Panc1 (cell line): ENCODE results near the gene ATP8B1. TPM values are rescaled to one million over a fixed set of nuclear protein-coding genes. Genes with fewer than 3 reads are reported as not detected.

Experiments
- ATAC-seq: fragments of 200-7000 bp; cut with Tn5 transposase; 2 replicates; pipeline ENCODE4 v1.9.1; 2020; ENCODE audit warnings: mild to moderate bottlenecking, moderate library complexity
- BruUV-seq: library from RNA; stranded (reverse); fragments of 400-500 nt; replicated peaks from 2 replicates; lab custom pipeline; 2021; lab: Mats Ljungman, UMichigan
- CTCF ChIA-PET: fragments of 300-600 bp; sonication (Branson Sonifier 250); formaldehyde crosslinking; loops from one replicate; lab custom pipeline; 2022; ENCODE audit warnings: antibody characterized with exemption; lab: Charles Lee
- POLR2A ChIA-PET: fragments of 300-600 bp; sonication (Branson Sonifier 250); formaldehyde crosslinking; loops from one replicate; lab custom pipeline; 2022; ENCODE audit warnings: antibody characterized with exemption; lab: Charles Lee
- DNase-seq: peaks from one replicate; pipeline ENCODE4 v3.0.0-alpha.2; 2010; ENCODE audit warnings: low read depth, low spot score
- H3K27ac ChIP-seq: 2 replicates; pipeline ENCODE4 v1.5.1; 2011; ENCODE audit warnings: mild to moderate bottlenecking, low read length, inconsistent platforms
- H3K27me3 ChIP-seq: fragments of 200-500 bp; sonication (Bioruptor generic); 2 replicates; pipeline ENCODE4 v1.6.0; 2014; ENCODE audit warnings: low read length, inconsistent platforms; ENCODE audit not compliant: control insufficient read depth, insufficient read depth
- H3K36me3 ChIP-seq: fragments of 200-500 bp; sonication (Bioruptor generic); 2 replicates; pipeline ENCODE4 v1.5.1; 2014; ENCODE audit warnings: inconsistent platforms, mild to moderate bottlenecking, low read length, moderate library complexity; ENCODE audit not compliant: control insufficient read depth, insufficient read depth
- H3K4me1 ChIP-seq: 2 replicates; pipeline ENCODE4 v1.5.1; 2011; ENCODE audit warnings: inconsistent platforms, mild to moderate bottlenecking, low read length, moderate library complexity; ENCODE audit not compliant: control insufficient read depth, insufficient read depth
- H3K4me3 ChIP-seq, 2 experiments: 2 replicates each; pipeline ENCODE4 v1.5.1; 2011 to 2012; ENCODE audit warnings: low read depth in 2 of 2, low read length in 2 of 2, mild to moderate bottlenecking in 2 of 2, inconsistent platforms in 1 of 2, moderate library complexity in 1 of 2
- H3K9me3 ChIP-seq: fragments of 200-500 bp; sonication (Bioruptor generic); 2 replicates; pipeline ENCODE4 v1.5.1; 2014; ENCODE audit warnings: low read depth, mild to moderate bottlenecking, inconsistent platforms, low read length, moderate library complexity; ENCODE audit not compliant: control insufficient read depth, insufficient read depth
- POLR2AphosphoS5 ChIP-seq: IDR thresholded peaks from 2 replicates; pipeline ENCODE4 v1.6.1; 2012; ENCODE audit warnings: mild to moderate bottlenecking, low read depth, low read length, moderate library complexity
- SIN3A ChIP-seq: IDR thresholded peaks from 2 replicates; pipeline ENCODE4 v1.6.1; 2012; ENCODE audit warnings: low read depth, mild to moderate bottlenecking, low read length, moderate library complexity, borderline replicate concordance; ENCODE audit not compliant: insufficient read depth
- TCF7L2 ChIP-seq: IDR thresholded peaks from 2 replicates; pipeline ENCODE4 v1.6.1; 2011; ENCODE audit warnings: mild to moderate bottlenecking, low read depth, low read length, inconsistent platforms
- in situ Hi-C: cut with HindIII; loops from 2 replicates; pipeline ENCODE4 v1.10.0; 2016; ENCODE audit warnings: low sequenced_read_pairs, low pct_unique_long_range_greater_than_20kb
- intact Hi-C: fragments of 100-400 bp; cut with micrococcal nuclease; formaldehyde crosslinking; loops from one replicate; pipeline ENCODE4 v1.10.0; 2022; ENCODE audit not compliant: unreplicated experiment
- total RNA-seq: library from RNA; stranded (reverse); gene quantifications from one replicate; pipeline ENCODE4 v1.2.1, GENCODE V29; 2021; ENCODE audit not compliant: unreplicated experiment
- TF ChIP-seq, protein P1 (sequence below): fragments of 450-650 bp; IDR thresholded peaks from 2 replicates; pipeline ENCODE4 v1.5.1; 2017; ENCODE audit warnings: mild to moderate bottlenecking
- TF ChIP-seq, protein P2 (sequence below), 2 experiments: IDR thresholded peaks; 2 replicates each; pipeline ENCODE4 v1.6.1; 2011 to 2012; ENCODE audit warnings: low read depth in 2 of 2, control low read depth in 1 of 2, low read length in 1 of 2, mild to moderate bottlenecking in 1 of 2, moderate library complexity in 1 of 2; ENCODE audit not compliant: insufficient read depth in 1 of 2

ATP8B1 gene
- total RNA-seq, 1 experiment from 2014 or later, result 12.5 TPM

GRCh38 chr18:57831597-57832377, 28.7 kb upstream of the ATP8B1 start:
- Histone ChIP-seq H3K27me3 (no peaks in the 10 kb centered on the region), H3K9me3 (no peaks in the 10 kb centered on the region), H3K4me1 (no peaks in the 10 kb centered on the region), H3K36me3 (no peaks in the 10 kb centered on the region), H3K4me3 (no peak overlapping the region), H3K27ac (no peak overlapping the region)
- TF ChIP-seq TCF7L2, result no peak
- no peak for TF ChIP-seq SIN3A
- TF ChIP-seq, protein P1, sequence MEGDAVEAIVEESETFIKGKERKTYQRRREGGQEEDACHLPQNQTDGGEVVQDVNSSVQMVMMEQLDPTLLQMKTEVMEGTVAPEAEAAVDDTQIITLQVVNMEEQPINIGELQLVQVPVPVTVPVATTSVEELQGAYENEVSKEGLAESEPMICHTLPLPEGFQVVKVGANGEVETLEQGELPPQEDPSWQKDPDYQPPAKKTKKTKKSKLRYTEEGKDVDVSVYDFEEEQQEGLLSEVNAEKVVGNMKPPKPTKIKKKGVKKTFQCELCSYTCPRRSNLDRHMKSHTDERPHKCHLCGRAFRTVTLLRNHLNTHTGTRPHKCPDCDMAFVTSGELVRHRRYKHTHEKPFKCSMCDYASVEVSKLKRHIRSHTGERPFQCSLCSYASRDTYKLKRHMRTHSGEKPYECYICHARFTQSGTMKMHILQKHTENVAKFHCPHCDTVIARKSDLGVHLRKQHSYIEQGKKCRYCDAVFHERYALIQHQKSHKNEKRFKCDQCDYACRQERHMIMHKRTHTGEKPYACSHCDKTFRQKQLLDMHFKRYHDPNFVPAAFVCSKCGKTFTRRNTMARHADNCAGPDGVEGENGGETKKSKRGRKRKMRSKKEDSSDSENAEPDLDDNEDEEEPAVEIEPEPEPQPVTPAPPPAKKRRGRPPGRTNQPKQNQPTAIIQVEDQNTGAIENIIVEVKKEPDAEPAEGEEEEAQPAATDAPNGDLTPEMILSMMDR, result no peak
- no peak for TF ChIP-seq POLR2AphosphoS5
- BruUV-seq, result no TSS peak
- intact Hi-C loops (no loop called here), in situ Hi-C loops (no loop called here)
- POLR2A ChIA-PET, result interaction anchor here (0.6 kb wide), 1 partner anchor 669 kb away, joined by 8 read pairs; no protein-coding TSS in a partner anchor
- ATAC-seq (no peak), DNase-seq (no peak)
- CTCF ChIA-PET, result no interaction called here

GRCh38 chr18:57827646-57828045, 24.5 kb upstream of the ATP8B1 start:
- POLR2A ChIA-PET, result no interaction called here
- in situ Hi-C loops (no loop called here), intact Hi-C loops (no loop called here)
- no TSS peak for BruUV-seq
- CTCF ChIA-PET, result no interaction called here
- H3K27ac ChIP-seq, result no peak overlapping the region
- no peaks in the 10 kb centered on the region for H3K4me1 ChIP-seq
- H3K36me3 ChIP-seq, result no peaks in the 10 kb centered on the region
- DNase-seq (no peak), ATAC-seq (no peak)
- no peaks in the 10 kb centered on the region for H3K27me3 ChIP-seq
- H3K9me3 ChIP-seq, result no peaks in the 10 kb centered on the region
- TF ChIP-seq TCF7L2 (no peak), POLR2AphosphoS5 (no peak), SIN3A (no peak)
- TF ChIP-seq, protein P2, sequence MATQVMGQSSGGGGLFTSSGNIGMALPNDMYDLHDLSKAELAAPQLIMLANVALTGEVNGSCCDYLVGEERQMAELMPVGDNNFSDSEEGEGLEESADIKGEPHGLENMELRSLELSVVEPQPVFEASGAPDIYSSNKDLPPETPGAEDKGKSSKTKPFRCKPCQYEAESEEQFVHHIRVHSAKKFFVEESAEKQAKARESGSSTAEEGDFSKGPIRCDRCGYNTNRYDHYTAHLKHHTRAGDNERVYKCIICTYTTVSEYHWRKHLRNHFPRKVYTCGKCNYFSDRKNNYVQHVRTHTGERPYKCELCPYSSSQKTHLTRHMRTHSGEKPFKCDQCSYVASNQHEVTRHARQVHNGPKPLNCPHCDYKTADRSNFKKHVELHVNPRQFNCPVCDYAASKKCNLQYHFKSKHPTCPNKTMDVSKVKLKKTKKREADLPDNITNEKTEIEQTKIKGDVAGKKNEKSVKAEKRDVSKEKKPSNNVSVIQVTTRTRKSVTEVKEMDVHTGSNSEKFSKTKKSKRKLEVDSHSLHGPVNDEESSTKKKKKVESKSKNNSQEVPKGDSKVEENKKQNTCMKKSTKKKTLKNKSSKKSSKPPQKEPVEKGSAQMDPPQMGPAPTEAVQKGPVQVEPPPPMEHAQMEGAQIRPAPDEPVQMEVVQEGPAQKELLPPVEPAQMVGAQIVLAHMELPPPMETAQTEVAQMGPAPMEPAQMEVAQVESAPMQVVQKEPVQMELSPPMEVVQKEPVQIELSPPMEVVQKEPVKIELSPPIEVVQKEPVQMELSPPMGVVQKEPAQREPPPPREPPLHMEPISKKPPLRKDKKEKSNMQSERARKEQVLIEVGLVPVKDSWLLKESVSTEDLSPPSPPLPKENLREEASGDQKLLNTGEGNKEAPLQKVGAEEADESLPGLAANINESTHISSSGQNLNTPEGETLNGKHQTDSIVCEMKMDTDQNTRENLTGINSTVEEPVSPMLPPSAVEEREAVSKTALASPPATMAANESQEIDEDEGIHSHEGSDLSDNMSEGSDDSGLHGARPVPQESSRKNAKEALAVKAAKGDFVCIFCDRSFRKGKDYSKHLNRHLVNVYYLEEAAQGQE (IDR thresholded peaks at IDR 0.05; ENCODE audit: insufficient read depth in 1 of 2, low read depth in 2 of 2, low read length in 1 of 2), result no peak
- TF ChIP-seq, protein P1, result no peak
- H3K4me3 ChIP-seq, result no peak overlapping the region
